Colonic mucosa (tissue), 4 donors: ENCODE results near the gene PDS5A. TPM values are rescaled to one million over a fixed set of nuclear protein-coding genes. Genes with fewer than 3 reads are reported as not detected.

Experiments used
- DNase-seq: peaks from one replicate; pipeline ENCODE4 v3.0.0-alpha.2; 2020
- H3K27ac ChIP-seq: fragments of 200-600 bp; one replicate; pipeline ENCODE4 v1.8.0; 2021
- H3K27me3 ChIP-seq: fragments of 200-600 bp; one replicate; pipeline ENCODE4 v1.8.0; 2021
- H3K36me3 ChIP-seq: fragments of 200-600 bp; one replicate; pipeline ENCODE4 v1.8.0; 2021
- H3K4me1 ChIP-seq: fragments of 200-600 bp; one replicate; pipeline ENCODE4 v1.8.0; 2021; ENCODE audit warnings: mild to moderate bottlenecking
- H3K4me3 ChIP-seq: fragments of 200-600 bp; one replicate; pipeline ENCODE4 v1.8.0; 2021
- H3K9ac ChIP-seq, 2 donors: one replicate each; pipeline ENCODE4 v1.7.0; 2013; ENCODE audit warnings: control low read depth in 2 of 2, low read depth in 2 of 2, low read length in 2 of 2
- H3K9me3 ChIP-seq: fragments of 200-600 bp; one replicate; pipeline ENCODE4 v1.8.0; 2021
- CTCF ChIP-seq: fragments of 200-600 bp; IDR thresholded peaks from one replicate; pipeline ENCODE4 v1.8.0; 2022; ENCODE audit warnings: antibody characterized with exemption, mild to moderate bottlenecking
- intact Hi-C: fragments of 100-400 bp; cut with DNase I; formaldehyde crosslinking; loops from one replicate; pipeline ENCODE4 v1.14.1; 2022
- total RNA-seq, 2 donors: library from RNA; stranded (reverse); fragmentation: NEBNext Ultra II Directional in 1 of 2; extraction: Animal tissue kit (Norgen Biotek cat#: 25700) in 1 of 2; gene quantifications; one replicate each; pipeline ENCODE4 v1.2.1, GENCODE V29; 2021
- donor health status: healthy.
- donor health status: DM: no; HTN: no; CAD: no.
- donor health status: DM: no; HTN: no; CAD: no.

PDS5A gene
- total RNA-seq, 2 donors from 2014 or later = 63.8 to 68.0 TPM

GRCh38 chr4:39892988-39893692 lies 84.6 kb downstream of the PDS5A start:
- no peak for DNase-seq
- no peak overlapping the region for H3K9ac ChIP-seq
- no peak for TF ChIP-seq CTCF
- no peak overlapping the region for H3K4me3 ChIP-seq
- H3K27me3 ChIP-seq = no peaks in the 10 kb centered on the region
- H3K27ac ChIP-seq = no peak overlapping the region
- no peaks in the 10 kb centered on the region for H3K4me1 ChIP-seq
- H3K9me3 ChIP-seq = no peaks in the 10 kb centered on the region
- intact Hi-C loops = no loop called here
- H3K36me3 ChIP-seq = peaks cover 19% of the 10 kb centered on the region

GRCh38 chr4:39889226-39889625 lies 88.5 kb downstream of the PDS5A start:
- no peaks in the 10 kb centered on the region for H3K27me3 ChIP-seq
- TF ChIP-seq CTCF = no peak
- intact Hi-C loops = no loop called here

GRCh38 chr4:39888541-39888940 lies 89.2 kb downstream of the PDS5A start:
- Histone ChIP-seq H3K4me1 (no peaks in the 10 kb centered on the region), H3K36me3 (no peaks in the 10 kb centered on the region), H3K27me3 (no peaks in the 10 kb centered on the region), H3K4me3 (no peak overlapping the region), H3K9me3 (no peaks in the 10 kb centered on the region), H3K27ac (no peak overlapping the region), H3K9ac (no peak overlapping the region)
- DNase-seq = no peak
- TF ChIP-seq CTCF = no peak
- intact Hi-C loops = no loop called here

More at GRCh38 chr4:39889226-39889625, 88.5 kb downstream of the PDS5A start:
- no peak for DNase-seq
- H3K9ac ChIP-seq = no peak overlapping the region
- no peak overlapping the region for H3K4me3 ChIP-seq
- no peaks in the 10 kb centered on the region for H3K4me1 ChIP-seq
- no peak overlapping the region for H3K27ac ChIP-seq
- H3K9me3 ChIP-seq = no peaks in the 10 kb centered on the region
- H3K36me3 ChIP-seq = no peaks in the 10 kb centered on the region

GRCh38 chr4:39883646-39884045 lies 94.1 kb downstream of the PDS5A start:
- intact Hi-C loops = no loop called here
- no peak for TF ChIP-seq CTCF
- no peak overlapping the region for H3K27ac ChIP-seq

GRCh38 chr4:39881789-39882188 lies 95.9 kb downstream of the PDS5A start:
- H3K27me3 ChIP-seq = no peaks in the 10 kb centered on the region
- H3K9ac ChIP-seq = no peak overlapping the region
- no peak for DNase-seq
- TF ChIP-seq CTCF = no peak
- no peak overlapping the region for H3K4me3 ChIP-seq
- no peaks in the 10 kb centered on the region for H3K9me3 ChIP-seq
- intact Hi-C loops = no loop called here
- peaks cover 8% of the 10 kb centered on the region for H3K36me3 ChIP-seq
- no peak overlapping the region for H3K27ac ChIP-seq
- no peaks in the 10 kb centered on the region for H3K4me1 ChIP-seq

More at GRCh38 chr4:39883646-39884045, 94.1 kb downstream of the PDS5A start:
- Histone ChIP-seq H3K27me3 (no peaks in the 10 kb centered on the region), H3K4me1 (no peaks in the 10 kb centered on the region), H3K9me3 (no peaks in the 10 kb centered on the region), H3K4me3 (no peak overlapping the region), H3K9ac (no peak overlapping the region), H3K36me3 (no peaks in the 10 kb centered on the region)
- DNase-seq = no peak
